K562 (cell line): ENCODE results near the gene ZNF628. TPM values are rescaled to one million over a fixed set of nuclear protein-coding genes. Genes with fewer than 3 reads are reported as not detected.
A peak's percentile ranks its signal among the peaks of the same experiment; 100 is the strongest.

Experiments used
- ATAC-seq: fragments of 200-7000 bp; cut with Tn5 transposase; 3 replicates; pipeline ENCODE4 v1.9.1; 2020; ENCODE audit warnings: moderate library complexity
- BruUV-seq: library from RNA; stranded (reverse); fragments of 400-500 nt; replicated peaks from 2 replicates; lab custom pipeline; 2021; lab: Mats Ljungman, UMichigan
- CTCF ChIA-PET: fragments of 300-600 bp; formaldehyde crosslinking; extraction: SDS; loops from one replicate; lab custom pipeline; 2021; ENCODE audit warnings: low intra/inter-chr PET ratio; lab: Yijun Ruan, JAX
- POLR2A ChIA-PET: fragments of 300-600, 350-650 bp; sonication (Branson Sonifier 250); formaldehyde crosslinking; extraction: SDS; loops from one replicate; lab custom pipeline; 2021; ENCODE audit warnings: antibody characterized with exemption, inconsistent platforms; lab: Yijun Ruan, JAX
- DNase-seq, 4 experiments: peaks; one replicate each; pipeline versions ENCODE4 v3.0.0 to v3.0.0-alpha.2; 2011 to 2018; ENCODE audit warnings: low spot score in 3 of 4, mixed read lengths in 3 of 4; ENCODE audit errors: extremely low read depth in 1 of 4
- FAIRE-seq: peaks from 2 replicates; lab custom pipeline; 2011; peaks lifted over from hg19 to GRCh38; lab: Jason Lieb, UNC
- H2AFZ ChIP-seq: 2 replicates; pipeline ENCODE4 v1.6.0; 2011; ENCODE audit warnings: low read depth, low read length, control low read depth, inconsistent platforms
- H3K27ac ChIP-seq: fragments of 200-600 bp; 3 replicates; pipeline ENCODE4 v1.8.0; 2011; ENCODE audit warnings: low read depth, mild to moderate bottlenecking, control low read depth, inconsistent platforms, low read length, moderate library complexity, mixed read lengths; ENCODE audit errors: extremely low read depth
- H3K27me3 ChIP-seq, 2 experiments: fragments of 300-600 bp in 1 of 2; 2 replicates in 1 of 2; 3 replicates in 1 of 2; pipeline versions ENCODE4 v1.6.0 to v1.8.0; 2011; ENCODE audit warnings: inconsistent platforms in 2 of 2, low read length in 2 of 2, mild to moderate bottlenecking in 1 of 2, mixed read lengths in 1 of 2, moderate library complexity in 1 of 2; ENCODE audit not compliant: control insufficient read depth in 2 of 2, insufficient read depth in 2 of 2
- H3K36me3 ChIP-seq: fragments of 300-600 bp; 3 replicates; pipeline ENCODE4 v1.8.0; 2011; ENCODE audit warnings: mild to moderate bottlenecking, low read length, inconsistent platforms; ENCODE audit not compliant: control insufficient read depth, insufficient read depth
- H3K4me1 ChIP-seq, 2 experiments: fragments of 200-600 bp in 1 of 2; replicated peaks in 1 of 2; 2 replicates in 1 of 2; 3 replicates in 1 of 2; pipeline versions ENCODE4 v1.5.1 to v1.8.0; 2011; ENCODE audit warnings: inconsistent platforms in 2 of 2, low read length in 2 of 2, mild to moderate bottlenecking in 1 of 2, mixed read lengths in 1 of 2, moderate library complexity in 1 of 2; ENCODE audit not compliant: control insufficient read depth in 2 of 2, insufficient read depth in 2 of 2
- H3K4me2 ChIP-seq: 2 replicates; pipeline ENCODE4 v1.6.1; 2011; ENCODE audit warnings: low read length, control low read depth, inconsistent platforms, mixed read lengths; ENCODE audit not compliant: insufficient read depth
- H3K4me3 ChIP-seq: fragments of 200-600 bp; sonication (generic), shearing (Covaris generic); 2 replicates; pipeline ENCODE4 v1.5.1; 2016; ENCODE audit warnings: control low read depth, inconsistent platforms
- H3K79me2 ChIP-seq: fragments of 200-600 bp; 3 replicates; pipeline ENCODE4 v1.8.0; 2011; ENCODE audit warnings: low read length, inconsistent platforms; ENCODE audit not compliant: control insufficient read depth, insufficient read depth
- H3K9ac ChIP-seq, 2 experiments: 2 replicates each; pipeline versions ENCODE4 v1.6.0 to v1.6.1; 2011; ENCODE audit warnings: low read depth in 2 of 2, low read length in 2 of 2, control low read depth in 1 of 2, inconsistent platforms in 1 of 2, mild to moderate bottlenecking in 1 of 2, mixed read lengths in 1 of 2; ENCODE audit not compliant: insufficient read depth in 1 of 2
- H3K9me1 ChIP-seq: one replicate; pipeline ENCODE4 v1.6.0; 2011; ENCODE audit warnings: inconsistent platforms, mild to moderate bottlenecking, low read length, moderate library complexity; ENCODE audit not compliant: control insufficient read depth, insufficient read depth
- H3K9me3 ChIP-seq: replicated peaks from 2 replicates; pipeline ENCODE4 v1.5.1; 2011; ENCODE audit warnings: low read depth, low read length, inconsistent platforms; ENCODE audit not compliant: control insufficient read depth, insufficient read depth
- H4K20me1 ChIP-seq: replicated peaks from 2 replicates; pipeline ENCODE4 v1.6.1; 2011; ENCODE audit warnings: low read length, inconsistent platforms, mixed read lengths; ENCODE audit not compliant: control insufficient read depth, insufficient read depth
- CBX1 ChIP-seq: sonication (generic); IDR thresholded peaks from 2 replicates; pipeline ENCODE4 v1.6.1; 2016; ENCODE audit warnings: antibody characterized with exemption, low read depth, mild to moderate bottlenecking
- E2F5 ChIP-seq: sonication (generic); formaldehyde crosslinking; IDR thresholded peaks from 2 replicates; pipeline ENCODE4 v1.8.0; 2022; ENCODE audit warnings: mild to moderate bottlenecking, missing genetic modification reagents
- HSF4 ChIP-seq: fragments of 250-450 bp; sonication (Bioruptor Pico); IDR thresholded peaks from 2 replicates; pipeline ENCODE4 v2.1.2; 2022; ENCODE audit warnings: mild to moderate bottlenecking, moderate library complexity, borderline replicate concordance
- MAFK ChIP-seq: IDR thresholded peaks from 2 replicates; pipeline ENCODE4 v1.6.1; 2011; ENCODE audit warnings: low read length, improper control_type of control experiment
- RBM39 ChIP-seq: fragments of 200-400 bp; formaldehyde crosslinking; optimal IDR thresholded peaks from 2 replicates; pipeline ENCODE3; 2018; ENCODE audit warnings: low read depth, low read length
- RFX1 ChIP-seq: fragments of 450-650 bp; IDR thresholded peaks from 2 replicates; pipeline ENCODE4 v1.6.1; 2016; ENCODE audit warnings: mild to moderate bottlenecking, moderate library complexity
- RUNX1 ChIP-seq: sonication (generic); IDR thresholded peaks from 2 replicates; pipeline ENCODE4 v1.6.1; 2016; ENCODE audit warnings: antibody characterized with exemption, low read depth
- TBP ChIP-seq: optimal IDR thresholded peaks from 2 replicates; pipeline ENCODE3; 2011; ENCODE audit warnings: low read depth, low read length, improper control_type of control experiment
- THRB ChIP-seq: fragments of 450-650 bp; formaldehyde crosslinking; conservative IDR thresholded peaks from 2 replicates; pipeline ENCODE4 v1.4.0; 2022; ENCODE audit warnings: mild to moderate bottlenecking, missing genetic modification characterization
- ZNF12 ChIP-seq: sonication (generic); formaldehyde crosslinking; IDR thresholded peaks from 2 replicates; pipeline ENCODE4 v1.4.0; 2020; ENCODE audit warnings: mild to moderate bottlenecking, missing genetic modification reagents
- WGBS: fragments of 100-300 bp; shearing (Covaris generic); methylation state at CpG from one replicate; pipeline ENCODE4 v1.1.6; 2016; ENCODE audit warnings: low coverage, mixed read lengths; ENCODE audit not compliant: insufficient coverage; ENCODE audit errors: missing lambda C conversion rate; 5-methylcytosine and 5-hydroxymethylcytosine counted together
- in situ Hi-C: fragments of 300-500 bp; cut with MboI; formaldehyde crosslinking; loops from 4 replicates; pipeline ENCODE4 v1.15.0; 2018; ENCODE audit warnings: inconsistent platforms, mixed read lengths
- intact Hi-C: fragments of 100-400 bp; cut with micrococcal nuclease; formaldehyde crosslinking; loops from 2 replicates; pipeline ENCODE4 v1.14.2; 2022
- polyA plus RNA-seq, 8 experiments: library from polyadenylated mRNA; depleted of rRNA in 4 of 8; stranded (reverse) in 5 of 8; unstranded in 3 of 8; fragments of >200 nt; fragmentation: Nextera tagmentation in 2 of 8; fragmentation: Illumina TruSeq in 1 of 8; extraction: Ambion mirVana in 2 of 8; extraction: Trizol in 1 of 8; gene quantifications; 2 replicates each; pipeline versions ENCODE4 v1.2.1 to v1.2.3, GENCODE V29; 2011 to 2014; ENCODE audit warnings: inconsistent platforms in 1 of 8, missing spikeins in 1 of 8
- total RNA-seq, 7 experiments: library from RNA; depleted of rRNA in 6 of 7; stranded (reverse); fragments of >200 nt in 6 of 7; fragmentation: Illumina TruSeq in 2 of 7; extraction: Trizol in 2 of 7; gene quantifications; 2 replicates each; pipeline versions ENCODE4 v1.2.1 to v1.2.3, GENCODE V29; 2011 to 2021; ENCODE audit warnings: low replicate concordance in 1 of 7
- TF ChIP-seq, protein P1 (sequence below): sonication (generic); formaldehyde crosslinking; IDR thresholded peaks from 2 replicates; pipeline ENCODE4 v1.8.1; 2023; ENCODE audit warnings: missing genetic modification reagents, mild to moderate bottlenecking, borderline replicate concordance
- TF ChIP-seq, protein P2 (sequence below), 3 experiments: IDR thresholded peaks in 2 of 3; conservative IDR thresholded peaks in 1 of 3; 2 replicates each; pipeline ENCODE4 v1.5.1; 2011 to 2012; ENCODE audit warnings: low read length in 3 of 3, mild to moderate bottlenecking in 3 of 3, control low read depth in 2 of 3, improper control_type of control experiment in 1 of 3, inconsistent platforms in 1 of 3, low read depth in 1 of 3, mixed read lengths in 1 of 3, moderate library complexity in 1 of 3; ENCODE audit not compliant: insufficient read depth in 2 of 3

ZNF628 gene
- total and polyA plus RNA-seq, 9 of the 15 experiments (the other 6 are each of a cell fraction or from before 2014, with no cell fraction given), result 0.13 to 13.6 (median 2.2) TPM; not detected in 3

GRCh38 chr19:55434356-55434919, 42.0 kb upstream of the ZNF628 start:
- no peak for ATAC-seq
- H3K79me2 ChIP-seq, result no peaks in the 10 kb centered on the region
- DNase-seq, result no peak
- peaks cover 0 to 18% of the 10 kb centered on the region in 2 experiments; a peak in 3 of 5 replicates for H3K4me1 ChIP-seq
- no peak overlapping the region for H3K4me2 ChIP-seq
- H3K36me3 ChIP-seq, result no peaks in the 10 kb centered on the region
- no peak overlapping the region; the same call in 2 of the 3 replicates for H3K27ac ChIP-seq
- BruUV-seq, result no TSS peak
- no peak overlapping the region for H2AFZ ChIP-seq
- H3K9ac ChIP-seq, result no peak overlapping the region
- 38% methylated on average over 2 of the region's 4 CpGs for WGBS
- no peaks in the 10 kb centered on the region for H3K9me1 ChIP-seq
- intact Hi-C loops, result no loop called here
- no peaks in the 10 kb centered on the region for H3K9me3 ChIP-seq
- no peak for FAIRE-seq
- CTCF ChIA-PET, result no interaction called here
- H3K27me3 ChIP-seq, result peaks cover 0 to 13% of the 10 kb centered on the region in 2 experiments; a peak in 2 of 5 replicates
- no peak overlapping the region for H3K4me3 ChIP-seq
- POLR2A ChIA-PET, result no interaction called here
- peaks cover 13% of the 10 kb centered on the region for H4K20me1 ChIP-seq
- in situ Hi-C loops, result loop anchor here (25.0 kb wide), 1 partner anchor 772 kb away; the partner anchor contains the start of gene LILRB4
- TF ChIP-seq THRB (CRISPR knock-in tag), result peak; percentile 43; the same call in 1 of the 2 replicates
- TF ChIP-seq RUNX1, result no peak
- TF ChIP-seq HSF4 (CRISPR knock-in tag), result no peak
- TF ChIP-seq, protein P1, sequence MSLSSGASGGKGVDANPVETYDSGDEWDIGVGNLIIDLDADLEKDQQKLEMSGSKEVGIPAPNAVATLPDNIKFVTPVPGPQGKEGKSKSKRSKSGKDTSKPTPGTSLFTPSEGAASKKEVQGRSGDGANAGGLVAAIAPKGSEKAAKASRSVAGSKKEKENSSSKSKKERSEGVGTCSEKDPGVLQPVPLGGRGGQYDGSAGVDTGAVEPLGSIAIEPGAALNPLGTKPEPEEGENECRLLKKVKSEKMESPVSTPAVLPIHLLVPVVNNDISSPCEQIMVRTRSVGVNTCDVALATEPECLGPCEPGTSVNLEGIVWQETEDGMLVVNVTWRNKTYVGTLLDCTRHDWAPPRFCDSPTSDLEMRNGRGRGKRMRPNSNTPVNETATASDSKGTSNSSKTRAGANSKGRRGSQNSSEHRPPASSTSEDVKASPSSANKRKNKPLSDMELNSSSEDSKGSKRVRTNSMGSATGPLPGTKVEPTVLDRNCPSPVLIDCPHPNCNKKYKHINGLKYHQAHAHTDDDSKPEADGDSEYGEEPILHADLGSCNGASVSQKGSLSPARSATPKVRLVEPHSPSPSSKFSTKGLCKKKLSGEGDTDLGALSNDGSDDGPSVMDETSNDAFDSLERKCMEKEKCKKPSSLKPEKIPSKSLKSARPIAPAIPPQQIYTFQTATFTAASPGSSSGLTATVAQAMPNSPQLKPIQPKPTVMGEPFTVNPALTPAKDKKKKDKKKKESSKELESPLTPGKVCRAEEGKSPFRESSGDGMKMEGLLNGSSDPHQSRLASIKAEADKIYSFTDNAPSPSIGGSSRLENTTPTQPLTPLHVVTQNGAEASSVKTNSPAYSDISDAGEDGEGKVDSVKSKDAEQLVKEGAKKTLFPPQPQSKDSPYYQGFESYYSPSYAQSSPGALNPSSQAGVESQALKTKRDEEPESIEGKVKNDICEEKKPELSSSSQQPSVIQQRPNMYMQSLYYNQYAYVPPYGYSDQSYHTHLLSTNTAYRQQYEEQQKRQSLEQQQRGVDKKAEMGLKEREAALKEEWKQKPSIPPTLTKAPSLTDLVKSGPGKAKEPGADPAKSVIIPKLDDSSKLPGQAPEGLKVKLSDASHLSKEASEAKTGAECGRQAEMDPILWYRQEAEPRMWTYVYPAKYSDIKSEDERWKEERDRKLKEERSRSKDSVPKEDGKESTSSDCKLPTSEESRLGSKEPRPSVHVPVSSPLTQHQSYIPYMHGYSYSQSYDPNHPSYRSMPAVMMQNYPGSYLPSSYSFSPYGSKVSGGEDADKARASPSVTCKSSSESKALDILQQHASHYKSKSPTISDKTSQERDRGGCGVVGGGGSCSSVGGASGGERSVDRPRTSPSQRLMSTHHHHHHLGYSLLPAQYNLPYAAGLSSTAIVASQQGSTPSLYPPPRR (CRISPR knock-in tag), result no peak
- TF ChIP-seq TBP, result no peak
- no peak for TF ChIP-seq MAFK
- peak; percentile 50; the same call in 1 of the 2 replicates for TF ChIP-seq CBX1
- TF ChIP-seq E2F5, result no peak
- no peak for TF ChIP-seq RBM39
- no peak for TF ChIP-seq RFX1
- TF ChIP-seq, protein P2, sequence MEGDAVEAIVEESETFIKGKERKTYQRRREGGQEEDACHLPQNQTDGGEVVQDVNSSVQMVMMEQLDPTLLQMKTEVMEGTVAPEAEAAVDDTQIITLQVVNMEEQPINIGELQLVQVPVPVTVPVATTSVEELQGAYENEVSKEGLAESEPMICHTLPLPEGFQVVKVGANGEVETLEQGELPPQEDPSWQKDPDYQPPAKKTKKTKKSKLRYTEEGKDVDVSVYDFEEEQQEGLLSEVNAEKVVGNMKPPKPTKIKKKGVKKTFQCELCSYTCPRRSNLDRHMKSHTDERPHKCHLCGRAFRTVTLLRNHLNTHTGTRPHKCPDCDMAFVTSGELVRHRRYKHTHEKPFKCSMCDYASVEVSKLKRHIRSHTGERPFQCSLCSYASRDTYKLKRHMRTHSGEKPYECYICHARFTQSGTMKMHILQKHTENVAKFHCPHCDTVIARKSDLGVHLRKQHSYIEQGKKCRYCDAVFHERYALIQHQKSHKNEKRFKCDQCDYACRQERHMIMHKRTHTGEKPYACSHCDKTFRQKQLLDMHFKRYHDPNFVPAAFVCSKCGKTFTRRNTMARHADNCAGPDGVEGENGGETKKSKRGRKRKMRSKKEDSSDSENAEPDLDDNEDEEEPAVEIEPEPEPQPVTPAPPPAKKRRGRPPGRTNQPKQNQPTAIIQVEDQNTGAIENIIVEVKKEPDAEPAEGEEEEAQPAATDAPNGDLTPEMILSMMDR (IDR thresholded peaks at IDR 0.05 in 2 of 3, conservative IDR thresholded peaks at IDR 0.05 in 1 of 3; ENCODE audit: insufficient read depth in 2 of 3, low read depth in 1 of 3, low read length in 3 of 3), result no peak
- TF ChIP-seq ZNF12 (CRISPR knock-in tag), result no peak
